Karpas-422 (cell line): ENCODE data around the gene DCTD. TPM values are rescaled to one million over a fixed set of nuclear protein-coding genes. Genes with fewer than 3 reads are reported as not detected.

ENCODE experiments used
- DNase-seq: peaks from one replicate; pipeline ENCODE4 v3.0.0-alpha.2; 2015
- H2AFZ ChIP-seq: fragments of 200-600 bp; sonication (generic); 2 replicates; pipeline ENCODE4 v1.6.1; 2014; ENCODE audit warnings: antibody characterized with exemption, low read length, mixed read lengths
- H3K27ac ChIP-seq: fragments of 200-600 bp; sonication (generic); 2 replicates; pipeline ENCODE4 v1.5.1; 2014; ENCODE audit warnings: mild to moderate bottlenecking, low read length, moderate library complexity
- H3K27me3 ChIP-seq: fragments of 200-600 bp; sonication (generic); 2 replicates; pipeline ENCODE4 v1.6.1; 2014; ENCODE audit warnings: low read length, mixed read lengths
- H3K36me3 ChIP-seq: fragments of 200-600 bp; sonication (generic); 2 replicates; pipeline ENCODE4 v1.6.1; 2014; ENCODE audit warnings: low read length, mixed read lengths; ENCODE audit not compliant: insufficient read depth
- H3K4me1 ChIP-seq: fragments of 200-600 bp; sonication (generic); 2 replicates; pipeline ENCODE4 v1.6.1; 2014; ENCODE audit warnings: mild to moderate bottlenecking, low read length, mixed read lengths
- H3K4me2 ChIP-seq: fragments of 200-600 bp; sonication (generic); 2 replicates; pipeline ENCODE4 v1.6.1; 2014; ENCODE audit warnings: low read length, low read depth, mild to moderate bottlenecking; ENCODE audit not compliant: poor library complexity, severe bottlenecking
- H3K4me3 ChIP-seq: fragments of 200-600 bp; sonication (generic); 2 replicates; pipeline ENCODE4 v1.5.1; 2014; ENCODE audit warnings: mild to moderate bottlenecking, antibody characterized with exemption, low read length, mixed read lengths
- H3K79me2 ChIP-seq: fragments of 200-600 bp; sonication (generic); 2 replicates; pipeline ENCODE4 v1.6.1; 2014; ENCODE audit warnings: mild to moderate bottlenecking, low read length, mixed read lengths
- H3K9ac ChIP-seq: fragments of 200-600 bp; sonication (generic); 2 replicates; pipeline ENCODE4 v1.6.0; 2014; ENCODE audit warnings: low read length
- H3K9me2 ChIP-seq: fragments of 200-600 bp; sonication (generic), shearing (Covaris generic); replicated peaks from 2 replicates; pipeline ENCODE4 v1.6.0; 2014; ENCODE audit warnings: mild to moderate bottlenecking, low read length, moderate library complexity; ENCODE audit not compliant: insufficient read depth
- H3K9me3 ChIP-seq: fragments of 300-700, 200-600 bp; sonication (generic); 2 replicates; pipeline ENCODE4 v1.6.1; 2014; ENCODE audit warnings: low read length, mixed read lengths
- H4K20me1 ChIP-seq: fragments of 200-600 bp; sonication (generic); 2 replicates; pipeline ENCODE4 v1.6.1; 2014; ENCODE audit warnings: mild to moderate bottlenecking, antibody characterized with exemption, low read length, low read depth; ENCODE audit not compliant: insufficient read depth
- total RNA-seq: library from RNA; depleted of rRNA; stranded (reverse); fragments of >200 nt; shearing (Covaris generic); gene quantifications from 2 replicates; pipeline ENCODE4 v1.2.3, GENCODE V29; 2014; ENCODE audit warnings: low replicate concordance; rRNA removed

DCTD gene
- total RNA-seq, 1 experiment from 2014 or later, result 12.1 TPM

- H3K9me2 ChIP-seq, result no peaks in the 10 kb centered on the region
- no peaks in the 10 kb centered on the region for H3K9me3 ChIP-seq
- H3K27me3 ChIP-seq, result no peaks in the 10 kb centered on the region
- no peak for DNase-seq
- no peaks in the 10 kb centered on the region for H3K79me2 ChIP-seq
- H3K4me2 ChIP-seq, result no peak overlapping the region
- H2AFZ ChIP-seq, result no peak overlapping the region
- H3K4me1 ChIP-seq, result no peaks in the 10 kb centered on the region
- H3K9ac ChIP-seq, result no peak overlapping the region
- H3K4me3 ChIP-seq, result no peak overlapping the region
- H4K20me1 ChIP-seq, result no peaks in the 10 kb centered on the region
- no peak overlapping the region for H3K27ac ChIP-seq
- no peaks in the 10 kb centered on the region for H3K36me3 ChIP-seq
Observed at GRCh38 chr4:182846036-182846435, 71.2 kb downstream of the DCTD start.

- Histone ChIP-seq H3K9me3 (no peaks in the 10 kb centered on the region), H3K4me2 (no peak overlapping the region), H3K4me3 (no peak overlapping the region), H3K36me3 (no peaks in the 10 kb centered on the region), H3K27me3 (no peaks in the 10 kb centered on the region), H3K79me2 (no peaks in the 10 kb centered on the region), H3K9me2 (no peaks in the 10 kb centered on the region), H4K20me1 (no peaks in the 10 kb centered on the region), H3K9ac (no peak overlapping the region), H3K4me1 (no peaks in the 10 kb centered on the region), H3K27ac (no peak overlapping the region), H2AFZ (no peak overlapping the region)
- DNase-seq, result no peak
Observed at GRCh38 chr4:182845618-182846017, 71.6 kb downstream of the DCTD start.

- Histone ChIP-seq H4K20me1 (no peaks in the 10 kb centered on the region), H3K27me3 (no peaks in the 10 kb centered on the region), H3K9me2 (no peaks in the 10 kb centered on the region), H3K9me3 (no peaks in the 10 kb centered on the region), H3K79me2 (no peaks in the 10 kb centered on the region), H2AFZ (no peak overlapping the region), H3K9ac (no peak overlapping the region), H3K27ac (no peak overlapping the region), H3K36me3 (no peaks in the 10 kb centered on the region), H3K4me3 (no peak overlapping the region), H3K4me2 (no peak overlapping the region), H3K4me1 (no peaks in the 10 kb centered on the region)
- no peak for DNase-seq
Observed at GRCh38 chr4:182843808-182844325, 73.3 kb downstream of the DCTD start.

GRCh38 chr4:182842759-182843390 lies 74.3 kb downstream of the DCTD start:
- H3K4me2 ChIP-seq, result no peak overlapping the region
- H3K9me2 ChIP-seq, result no peaks in the 10 kb centered on the region
- no peak overlapping the region for H3K27ac ChIP-seq
- no peaks in the 10 kb centered on the region for H3K27me3 ChIP-seq
- no peaks in the 10 kb centered on the region for H3K9me3 ChIP-seq
- H3K36me3 ChIP-seq, result no peaks in the 10 kb centered on the region
- H4K20me1 ChIP-seq, result no peaks in the 10 kb centered on the region
- H2AFZ ChIP-seq, result no peak overlapping the region
- H3K9ac ChIP-seq, result no peak overlapping the region
- no peaks in the 10 kb centered on the region for H3K4me1 ChIP-seq
- H3K79me2 ChIP-seq, result no peaks in the 10 kb centered on the region
- DNase-seq, result no peak
- H3K4me3 ChIP-seq, result no peak overlapping the region

- no peaks in the 10 kb centered on the region for H3K9me3 ChIP-seq
- H2AFZ ChIP-seq, result no peak overlapping the region
- H3K79me2 ChIP-seq, result no peaks in the 10 kb centered on the region
- H3K4me2 ChIP-seq, result no peak overlapping the region
- no peak for DNase-seq
- no peaks in the 10 kb centered on the region for H3K36me3 ChIP-seq
- H4K20me1 ChIP-seq, result no peaks in the 10 kb centered on the region
- no peak overlapping the region for H3K27ac ChIP-seq
- no peaks in the 10 kb centered on the region for H3K27me3 ChIP-seq
- H3K4me1 ChIP-seq, result no peaks in the 10 kb centered on the region
- no peak overlapping the region for H3K4me3 ChIP-seq
- H3K9me2 ChIP-seq, result no peaks in the 10 kb centered on the region
- no peak overlapping the region for H3K9ac ChIP-seq
Observed at GRCh38 chr4:182842104-182842600, 75.0 kb downstream of the DCTD start.

GRCh38 chr4:182840108-182840507 lies 77.1 kb downstream of the DCTD start:
- H3K4me3 ChIP-seq, result no peak overlapping the region
- no peak for DNase-seq
- H3K9me2 ChIP-seq, result no peaks in the 10 kb centered on the region
- H3K36me3 ChIP-seq, result no peaks in the 10 kb centered on the region
- H3K4me1 ChIP-seq, result no peaks in the 10 kb centered on the region
- no peak overlapping the region for H3K9ac ChIP-seq
- no peaks in the 10 kb centered on the region for H3K9me3 ChIP-seq
- no peaks in the 10 kb centered on the region for H4K20me1 ChIP-seq
- H2AFZ ChIP-seq, result no peak overlapping the region
- H3K4me2 ChIP-seq, result no peak overlapping the region
- H3K79me2 ChIP-seq, result no peaks in the 10 kb centered on the region
- no peak overlapping the region for H3K27ac ChIP-seq
- no peaks in the 10 kb centered on the region for H3K27me3 ChIP-seq

Other genes with a start within 250 kb of the DCTD start
- not detected in 2 replicates for gene WWC2, start 181.9 kb upstream of the DCTD start, total RNA-seq